Activated CD4-positive, alpha-beta memory T cell treated with anti-CD3 and anti-CD28 coated beads, Interleukin-2, amount 10 ng/mL, durations not matched to agents 7 days and 5 days (primary cell): ENCODE results near the gene BBS9. TPM values are rescaled to one million over a fixed set of nuclear protein-coding genes. Genes with fewer than 3 reads are reported as not detected.

Experiments
- CTCF ChIA-PET: fragments of 350-600 bp; sonication (Branson Sonifier 250); formaldehyde crosslinking; loops from one replicate; lab custom pipeline; 2021; ENCODE audit warnings: antibody characterized with exemption, inconsistent platforms; lab: Charles Lee
- POLR2A ChIA-PET: fragments of 350-600 bp; sonication (Branson Sonifier 250); formaldehyde crosslinking; loops from one replicate; lab custom pipeline; 2021; ENCODE audit warnings: antibody characterized with exemption; lab: Charles Lee
- DNase-seq: peaks from one replicate; pipeline ENCODE4 v3.0.0-alpha.2; 2020
- H3K27ac Mint-ChIP-seq: one replicate; pipeline ENCODE4 v1.8.0; 2021; ENCODE audit warnings: mild to moderate bottlenecking, mixed read lengths
- H3K27me3 Mint-ChIP-seq: one replicate; pipeline ENCODE4 v1.8.0; 2021; ENCODE audit warnings: mixed read lengths
- H3K36me3 Mint-ChIP-seq: one replicate; pipeline ENCODE4 v1.8.0; 2021; ENCODE audit warnings: low read depth, mixed read lengths
- H3K4me1 Mint-ChIP-seq: one replicate; pipeline ENCODE4 v1.8.0; 2021; ENCODE audit warnings: mixed read lengths
- H3K4me3 Mint-ChIP-seq: one replicate; pipeline ENCODE4 v1.8.0; 2021; ENCODE audit warnings: mild to moderate bottlenecking, mixed read lengths
- H3K9me3 Mint-ChIP-seq: one replicate; pipeline ENCODE4 v1.8.0; 2021; ENCODE audit warnings: mixed read lengths
- total RNA-seq, 2 experiments: library from RNA; stranded (reverse); gene quantifications; one replicate each; pipeline ENCODE4 v1.2.3, GENCODE V29; 2021

Gene BBS9
- total RNA-seq, 2 experiments from 2014 or later, result 13.7 to 14.0 TPM

DNA sequence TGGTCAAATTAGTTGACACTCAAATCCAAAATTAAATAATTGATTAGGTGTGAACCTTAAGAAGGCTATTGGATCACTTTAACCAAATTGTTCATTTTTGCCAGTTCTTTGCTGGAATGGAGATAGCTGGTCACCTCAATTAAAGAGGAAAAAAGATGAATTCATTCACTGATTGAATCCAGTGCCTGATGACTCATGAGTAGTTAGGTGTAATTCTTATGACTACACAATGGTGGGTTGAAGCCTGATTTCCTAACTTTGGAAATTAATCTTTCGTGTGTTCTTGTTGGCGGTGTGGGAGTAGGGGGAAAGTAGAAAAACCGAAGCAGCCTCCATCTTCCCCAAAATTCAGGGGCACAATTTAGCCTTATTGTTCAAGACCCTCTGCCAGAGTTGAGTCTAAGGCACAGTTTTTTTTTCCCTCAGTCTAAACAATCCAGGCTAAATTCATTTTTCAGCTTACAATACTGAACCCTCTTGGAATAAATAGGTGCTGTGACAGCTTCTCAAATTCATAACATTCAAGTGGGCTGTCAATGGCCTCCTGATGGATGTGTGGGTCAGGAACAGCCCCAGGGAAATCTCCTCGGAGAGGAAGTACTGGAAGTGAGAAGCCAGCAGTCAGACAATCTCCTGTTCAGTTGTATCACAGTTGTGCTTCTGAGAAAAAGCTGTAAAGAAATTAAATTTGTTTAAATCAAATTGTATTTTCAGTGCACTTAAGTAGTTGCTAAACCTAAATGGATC, 356.6 kb downstream of the BBS9 start:
- H3K27me3 Mint-ChIP-seq, result no peaks in the 10 kb centered on the region
- DNase-seq, result no peak
- ChIA-PET CTCF (no interaction called here), POLR2A (no interaction called here)
- peaks cover 2% of the 10 kb centered on the region for H3K9me3 Mint-ChIP-seq
- no peak overlapping the region for H3K27ac Mint-ChIP-seq
- no peaks in the 10 kb centered on the region for H3K4me1 Mint-ChIP-seq
- H3K4me3 Mint-ChIP-seq, result no peak overlapping the region
- H3K36me3 Mint-ChIP-seq, result no peaks in the 10 kb centered on the region

DNA sequence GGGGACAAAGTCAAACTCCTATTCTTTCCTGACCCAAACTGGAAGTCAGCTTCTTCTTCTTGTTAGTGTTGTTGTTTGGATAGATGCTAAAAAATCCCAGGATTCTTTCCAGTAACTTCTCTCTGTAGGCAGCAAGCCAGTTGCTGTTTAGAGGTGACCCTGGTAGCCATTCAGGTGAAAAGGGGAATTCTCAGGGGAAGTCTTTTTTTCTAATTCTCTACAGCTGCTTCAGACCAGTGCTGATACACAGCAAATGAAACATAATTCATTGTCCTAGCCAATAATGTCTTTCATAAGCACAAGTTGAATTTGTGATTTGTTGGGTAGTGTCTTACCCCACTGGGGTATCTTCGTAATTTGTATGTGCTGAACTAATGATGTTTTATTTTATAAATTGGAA, 357.3 kb downstream of the BBS9 start:
- Mint-ChIP-seq H3K9me3 (peaks cover 2% of the 10 kb centered on the region), H3K4me1 (no peaks in the 10 kb centered on the region), H3K27ac (no peak overlapping the region), H3K36me3 (no peaks in the 10 kb centered on the region), H3K27me3 (no peaks in the 10 kb centered on the region), H3K4me3 (no peak overlapping the region)
- no peak for DNase-seq
- ChIA-PET POLR2A (no interaction called here), CTCF (no interaction called here)

DNA sequence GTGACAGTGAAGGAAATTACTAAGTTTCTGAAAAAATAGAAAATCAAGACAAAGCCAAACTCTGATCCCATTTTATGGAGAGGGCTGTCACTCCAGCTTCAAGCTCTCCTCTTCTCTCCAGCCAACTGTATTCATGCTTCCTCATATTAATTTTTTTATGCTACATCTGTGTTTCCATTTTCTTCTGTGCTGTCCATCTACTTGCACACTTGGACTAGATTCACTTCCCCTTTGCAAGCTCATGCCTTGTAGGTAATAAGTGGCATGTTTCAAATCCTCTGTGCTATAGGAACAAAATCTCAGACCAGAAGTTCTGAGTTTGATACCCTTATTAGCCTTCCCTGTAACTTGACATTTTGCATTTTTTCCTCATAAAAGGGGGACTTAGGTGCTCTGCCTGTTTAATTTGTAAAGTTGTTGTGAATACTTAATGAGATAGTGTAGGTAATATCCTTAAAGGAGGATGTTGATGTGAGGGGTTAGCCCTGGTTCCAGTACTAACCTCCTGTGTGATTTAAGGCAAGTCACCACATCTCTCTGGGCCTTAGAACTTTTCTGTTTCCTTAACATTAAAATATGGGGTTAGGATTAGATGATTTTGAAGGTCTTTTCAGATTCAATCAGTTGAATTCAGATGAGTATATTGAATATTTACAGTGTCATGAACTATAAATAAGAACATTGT, 358.8 kb downstream of the BBS9 start:
- CTCF ChIA-PET, result interaction anchor here (0.7 kb wide), 1 partner anchor 28 kb away, joined by 3 read pairs; no protein-coding TSS in a partner anchor
- Mint-ChIP-seq H3K27ac (no peak overlapping the region), H3K4me1 (no peaks in the 10 kb centered on the region), H3K36me3 (no peaks in the 10 kb centered on the region), H3K4me3 (no peak overlapping the region), H3K27me3 (no peaks in the 10 kb centered on the region), H3K9me3 (peaks cover 2% of the 10 kb centered on the region)
- DNase-seq, result no peak
- POLR2A ChIA-PET, result no interaction called here

DNA sequence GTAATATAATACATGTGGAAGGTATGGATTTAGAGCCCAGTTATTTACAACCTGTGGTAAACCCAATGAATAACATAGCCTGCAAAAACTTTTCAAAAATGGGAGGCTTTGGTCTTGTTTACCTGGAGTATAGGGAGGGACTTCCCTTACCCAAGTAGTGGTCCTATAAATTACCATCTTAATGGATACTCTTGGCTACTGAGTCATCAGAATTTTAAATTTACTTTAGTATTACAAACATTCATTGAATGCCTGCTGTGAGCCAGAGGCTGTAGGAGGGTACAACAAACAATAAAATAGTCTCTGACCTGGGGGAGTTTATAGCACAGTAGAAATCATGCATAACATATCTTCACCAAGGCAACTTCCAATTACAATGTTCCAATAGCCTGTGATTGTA, 365.1 kb downstream of the BBS9 start:
- Mint-ChIP-seq H3K4me1 (no peaks in the 10 kb centered on the region), H3K9me3 (no peaks in the 10 kb centered on the region), H3K27me3 (no peaks in the 10 kb centered on the region), H3K27ac (no peak overlapping the region), H3K36me3 (no peaks in the 10 kb centered on the region), H3K4me3 (no peak overlapping the region)
- DNase-seq, result no peak
- POLR2A ChIA-PET, result no interaction called here
- CTCF ChIA-PET, result no interaction called here

DNA sequence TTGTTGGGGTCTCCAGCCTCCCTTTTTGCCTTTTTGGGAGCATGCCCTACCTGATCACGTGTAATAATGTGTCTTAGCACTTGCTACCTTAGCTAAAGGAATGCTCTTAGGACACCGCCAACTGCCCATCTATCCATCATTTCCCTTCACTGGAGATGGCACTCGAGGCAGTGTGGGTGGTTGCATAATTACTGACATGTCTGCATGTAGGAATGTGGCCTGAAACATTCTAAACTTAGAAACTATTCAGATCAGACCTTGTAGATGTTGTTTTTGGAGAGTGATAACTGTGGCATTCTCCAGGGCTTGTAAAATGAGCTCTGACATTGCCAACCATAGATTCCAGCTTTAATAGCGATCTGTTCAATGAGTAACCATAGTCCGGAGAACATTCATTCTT, 365.8 kb downstream of the BBS9 start:
- H3K9me3 Mint-ChIP-seq, result no peaks in the 10 kb centered on the region
- no peaks in the 10 kb centered on the region for H3K4me1 Mint-ChIP-seq
- H3K36me3 Mint-ChIP-seq, result no peaks in the 10 kb centered on the region
- no peaks in the 10 kb centered on the region for H3K27me3 Mint-ChIP-seq
- ChIA-PET POLR2A (no interaction called here), CTCF (no interaction called here)
- DNase-seq, result no peak
- H3K27ac Mint-ChIP-seq, result no peak overlapping the region
- H3K4me3 Mint-ChIP-seq, result no peak overlapping the region

DNA sequence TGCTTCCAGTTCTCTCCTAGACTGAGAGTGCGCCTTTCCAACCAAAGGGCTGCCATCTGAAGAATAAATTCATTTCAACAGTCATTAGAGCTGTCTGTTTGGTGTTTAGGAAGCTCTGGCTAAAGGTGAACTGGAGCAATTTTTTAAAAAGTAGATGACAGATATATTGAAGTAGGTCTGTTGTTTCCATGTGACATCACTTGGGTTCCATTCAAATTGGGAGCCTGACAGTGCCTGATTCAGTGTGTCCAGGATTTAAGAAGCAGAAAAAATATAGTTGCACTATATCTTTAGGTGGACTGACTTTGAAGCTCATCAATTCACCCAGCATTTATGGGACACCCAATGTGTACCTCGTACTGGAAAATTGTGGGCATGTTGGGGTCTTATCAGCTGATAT, 367.7 kb downstream of the BBS9 start:
- no peak for DNase-seq
- no peak overlapping the region for H3K4me3 Mint-ChIP-seq
- H3K4me1 Mint-ChIP-seq, result no peaks in the 10 kb centered on the region
- POLR2A ChIA-PET, result no interaction called here
- no peaks in the 10 kb centered on the region for H3K9me3 Mint-ChIP-seq
- H3K36me3 Mint-ChIP-seq, result no peaks in the 10 kb centered on the region
- CTCF ChIA-PET, result no interaction called here
- H3K27me3 Mint-ChIP-seq, result no peaks in the 10 kb centered on the region
- no peak overlapping the region for H3K27ac Mint-ChIP-seq

DNA sequence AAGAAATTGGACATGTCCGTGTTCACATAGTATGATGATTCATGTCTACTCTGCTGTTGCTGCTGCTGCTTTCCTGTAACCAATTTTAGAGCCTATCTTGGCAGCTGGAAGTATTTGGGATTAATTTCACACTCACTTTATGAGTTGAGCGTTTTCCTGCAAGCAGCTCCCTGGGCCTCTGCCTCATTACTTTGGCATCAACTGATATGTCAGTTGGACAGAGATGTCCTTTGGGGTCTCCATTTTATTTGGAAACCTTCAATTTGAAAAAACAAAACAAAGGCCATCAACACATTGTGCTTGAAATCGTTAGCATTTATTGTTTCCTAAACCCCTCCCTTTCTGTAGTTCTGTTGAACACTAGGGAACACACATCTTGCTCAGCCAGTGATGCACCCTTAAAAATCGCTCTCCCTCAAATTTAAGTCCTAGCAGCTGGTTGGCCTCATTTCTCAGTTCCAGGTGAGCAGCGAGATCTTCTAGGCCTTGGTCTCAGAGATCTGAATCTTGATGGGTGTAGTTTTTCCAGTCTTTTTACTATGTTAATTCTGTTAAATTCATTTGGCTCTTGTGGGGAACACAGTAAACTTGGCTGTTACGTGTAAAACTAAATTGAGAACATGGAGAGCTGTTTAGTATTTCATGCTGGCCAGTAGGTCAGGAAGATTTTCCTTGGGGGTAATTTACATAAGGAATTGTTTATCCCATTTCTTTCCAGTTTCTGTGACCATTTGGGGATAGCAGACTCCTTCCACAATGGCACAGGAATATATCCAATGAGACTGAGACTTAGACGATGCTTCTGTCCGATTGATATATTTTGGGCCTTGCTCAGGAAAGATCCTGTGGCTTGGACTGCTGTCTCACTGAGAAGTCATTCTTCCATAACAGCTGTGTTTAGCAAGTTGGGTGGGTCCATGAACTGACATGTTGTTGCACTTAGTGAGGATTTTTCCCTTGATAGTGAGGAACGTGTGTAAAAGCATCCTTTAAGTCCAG, 371.6 kb downstream of the BBS9 start:
- no peaks in the 10 kb centered on the region for H3K9me3 Mint-ChIP-seq
- H3K36me3 Mint-ChIP-seq, result no peaks in the 10 kb centered on the region
- H3K27me3 Mint-ChIP-seq, result no peaks in the 10 kb centered on the region
- ChIA-PET CTCF (no interaction called here), POLR2A (no interaction called here)
- H3K27ac Mint-ChIP-seq, result no peak overlapping the region
- no peaks in the 10 kb centered on the region for H3K4me1 Mint-ChIP-seq
- H3K4me3 Mint-ChIP-seq, result no peak overlapping the region
- DNase-seq, result no peak

DNA sequence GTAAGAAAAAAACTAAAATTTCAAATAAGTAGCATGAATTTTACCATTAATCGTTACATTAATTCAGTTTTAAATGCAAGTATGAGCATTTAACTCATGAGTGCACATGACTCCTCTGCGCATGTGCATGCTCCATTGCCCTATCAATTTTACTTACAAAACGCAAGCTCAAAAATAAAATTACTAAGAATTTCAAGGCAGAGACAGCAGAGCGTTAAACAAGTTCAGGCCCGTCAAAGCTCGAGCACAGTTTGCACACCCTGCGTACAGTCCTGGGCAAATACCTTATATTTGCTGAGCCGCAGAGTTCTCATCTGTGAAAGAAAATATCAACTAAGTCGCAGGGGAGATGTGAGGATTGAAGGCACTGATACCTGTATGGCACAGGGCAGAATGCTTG, 373.6 kb downstream of the BBS9 start:
- H3K9me3 Mint-ChIP-seq, result no peaks in the 10 kb centered on the region
- DNase-seq, result no peak
- POLR2A ChIA-PET, result no interaction called here
- no peak overlapping the region for H3K27ac Mint-ChIP-seq
- CTCF ChIA-PET, result no interaction called here
- H3K4me3 Mint-ChIP-seq, result no peak overlapping the region
- no peaks in the 10 kb centered on the region for H3K36me3 Mint-ChIP-seq
- H3K27me3 Mint-ChIP-seq, result no peaks in the 10 kb centered on the region
- no peaks in the 10 kb centered on the region for H3K4me1 Mint-ChIP-seq

DNA sequence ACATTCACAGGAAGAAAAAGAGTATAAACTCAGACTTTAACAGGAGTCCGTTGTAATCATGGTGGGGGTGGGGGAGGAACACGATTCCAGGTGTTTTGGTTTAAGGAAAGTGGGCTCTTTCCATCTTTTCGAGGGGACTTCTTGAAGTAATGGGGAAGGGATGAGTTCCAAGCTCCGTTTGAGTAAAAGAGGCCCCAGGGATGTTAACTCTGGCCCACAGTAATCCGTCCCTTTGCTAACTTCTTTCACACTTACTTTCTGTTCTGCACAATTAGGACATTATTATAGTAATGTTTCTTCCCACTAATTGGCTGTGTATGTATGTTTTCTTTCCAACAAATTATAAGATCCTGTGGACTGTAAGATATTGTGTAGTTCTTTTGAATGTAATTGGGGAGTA, 374.4 kb downstream of the BBS9 start:
- no peak overlapping the region for H3K4me3 Mint-ChIP-seq
- POLR2A ChIA-PET, result no interaction called here

DNA sequence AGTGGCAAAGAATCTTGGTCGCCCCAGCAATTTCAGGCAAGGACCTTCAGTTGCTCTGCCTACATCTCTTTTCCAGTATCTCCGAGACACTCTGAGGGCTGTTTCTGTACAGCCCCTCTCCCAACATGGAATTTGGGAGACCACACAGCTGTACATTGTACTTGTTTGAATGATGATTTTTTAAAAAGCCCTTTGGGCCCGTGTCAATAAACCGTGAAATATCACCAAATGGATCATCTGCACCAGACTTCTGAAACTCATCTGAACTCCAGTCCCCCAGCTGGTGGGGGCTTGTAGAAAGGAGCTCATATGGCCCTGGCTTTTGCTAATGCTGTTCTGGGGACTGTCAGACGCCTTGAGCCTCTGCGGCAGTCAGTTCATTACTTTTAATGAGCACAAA, 374.9 kb downstream of the BBS9 start:
- ChIA-PET POLR2A (no interaction called here), CTCF (no interaction called here)
- Mint-ChIP-seq H3K27ac (no peak overlapping the region), H3K36me3 (no peaks in the 10 kb centered on the region), H3K9me3 (no peaks in the 10 kb centered on the region), H3K4me3 (no peak overlapping the region), H3K27me3 (no peaks in the 10 kb centered on the region), H3K4me1 (no peaks in the 10 kb centered on the region)
- DNase-seq, result no peak

More for the DNA sequence above, 374.4 kb downstream of the BBS9 start:
- Mint-ChIP-seq H3K9me3 (no peaks in the 10 kb centered on the region), H3K27ac (no peak overlapping the region), H3K27me3 (no peaks in the 10 kb centered on the region), H3K36me3 (no peaks in the 10 kb centered on the region), H3K4me1 (no peaks in the 10 kb centered on the region)
- CTCF ChIA-PET, result no interaction called here
- DNase-seq, result no peak

DNA sequence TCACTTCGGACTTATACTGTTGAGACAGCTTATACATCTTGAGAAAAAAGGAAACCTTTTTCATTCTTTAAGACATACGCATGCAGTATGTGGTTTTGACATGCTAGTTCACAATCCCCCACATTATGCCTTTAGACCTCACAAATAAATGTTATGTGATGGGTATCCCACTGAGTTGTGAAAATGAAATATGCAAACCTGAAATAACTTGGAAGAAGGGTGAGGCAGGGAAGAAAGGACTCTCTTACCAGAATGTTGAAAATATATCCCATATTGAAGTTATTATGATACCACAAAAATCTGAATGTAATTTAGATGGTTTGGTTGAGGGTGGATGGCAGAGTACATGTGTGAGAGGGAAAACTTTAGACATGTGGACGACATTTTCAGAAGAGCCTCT, 379.8 kb downstream of the BBS9 start:
- no peak for DNase-seq
- Mint-ChIP-seq H3K4me1 (no peaks in the 10 kb centered on the region), H3K36me3 (no peaks in the 10 kb centered on the region), H3K27me3 (no peaks in the 10 kb centered on the region), H3K9me3 (no peaks in the 10 kb centered on the region), H3K27ac (no peak overlapping the region), H3K4me3 (no peak overlapping the region)
- ChIA-PET POLR2A (no interaction called here), CTCF (no interaction called here)

DNA sequence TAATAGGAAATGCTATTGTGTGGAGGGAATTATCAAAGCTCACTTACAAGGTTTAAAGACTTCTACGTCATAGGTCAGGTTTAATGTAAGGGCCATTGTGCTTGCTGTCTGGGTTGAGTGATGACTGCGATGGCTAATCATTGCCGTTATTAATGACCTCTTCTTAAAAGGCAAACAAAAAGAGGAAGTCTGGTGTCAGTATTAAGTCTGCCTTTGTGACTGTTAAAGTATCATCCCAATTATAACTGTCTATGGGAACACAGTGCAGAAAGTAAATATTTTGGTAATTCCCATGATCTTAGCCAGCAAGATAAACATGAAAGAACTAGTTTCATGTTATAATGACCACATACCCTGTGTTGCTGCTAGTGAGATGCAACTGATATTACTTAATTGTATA, 382.4 kb downstream of the BBS9 start:
- no peak for DNase-seq
- H3K27me3 Mint-ChIP-seq, result no peaks in the 10 kb centered on the region
- no peaks in the 10 kb centered on the region for H3K9me3 Mint-ChIP-seq
- H3K36me3 Mint-ChIP-seq, result no peaks in the 10 kb centered on the region
- no peak overlapping the region for H3K27ac Mint-ChIP-seq
- no peak overlapping the region for H3K4me3 Mint-ChIP-seq
- CTCF ChIA-PET, result no interaction called here
- no peaks in the 10 kb centered on the region for H3K4me1 Mint-ChIP-seq
- POLR2A ChIA-PET, result no interaction called here

DNA sequence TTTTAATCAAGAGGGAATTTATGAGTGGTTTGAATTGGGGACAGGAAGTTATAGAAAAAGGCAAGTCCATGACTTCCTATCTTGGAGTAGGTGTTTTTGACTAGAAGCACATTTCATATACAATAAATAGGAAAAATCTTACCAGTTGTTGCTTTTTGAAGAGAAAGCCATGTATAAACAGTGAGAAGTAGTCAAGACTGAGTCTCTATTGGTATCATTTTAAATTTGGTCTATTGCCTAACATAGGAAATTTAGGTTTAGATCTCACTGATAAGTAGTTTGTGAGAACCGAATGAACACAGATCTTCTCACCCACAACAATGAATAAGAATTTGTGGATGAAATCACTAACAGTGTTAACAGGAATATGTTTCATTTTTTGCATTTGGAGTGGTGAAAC, 387.2 kb downstream of the BBS9 start:
- Mint-ChIP-seq H3K27me3 (no peaks in the 10 kb centered on the region), H3K9me3 (no peaks in the 10 kb centered on the region), H3K27ac (no peak overlapping the region), H3K36me3 (no peaks in the 10 kb centered on the region), H3K4me3 (no peak overlapping the region), H3K4me1 (no peaks in the 10 kb centered on the region)
- POLR2A ChIA-PET, result no interaction called here
- no peak for DNase-seq
- CTCF ChIA-PET, result no interaction called here
